GM18873 (cell line): Measurements from ENCODE around the gene MLLT11.

ENCODE experiments used
- ATAC-seq: cut with Tn5 transposase; IDR thresholded peaks from one replicate; pipeline ENCODE4 v1.9.1; 2021; ENCODE audit warnings: mild to moderate bottlenecking, moderate library complexity, moderate number of reproducible peaks; ENCODE audit not compliant: unreplicated experiment, low FRiP score

Gene MLLT11, protein sequence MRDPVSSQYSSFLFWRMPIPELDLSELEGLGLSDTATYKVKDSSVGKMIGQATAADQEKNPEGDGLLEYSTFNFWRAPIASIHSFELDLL

DNA sequence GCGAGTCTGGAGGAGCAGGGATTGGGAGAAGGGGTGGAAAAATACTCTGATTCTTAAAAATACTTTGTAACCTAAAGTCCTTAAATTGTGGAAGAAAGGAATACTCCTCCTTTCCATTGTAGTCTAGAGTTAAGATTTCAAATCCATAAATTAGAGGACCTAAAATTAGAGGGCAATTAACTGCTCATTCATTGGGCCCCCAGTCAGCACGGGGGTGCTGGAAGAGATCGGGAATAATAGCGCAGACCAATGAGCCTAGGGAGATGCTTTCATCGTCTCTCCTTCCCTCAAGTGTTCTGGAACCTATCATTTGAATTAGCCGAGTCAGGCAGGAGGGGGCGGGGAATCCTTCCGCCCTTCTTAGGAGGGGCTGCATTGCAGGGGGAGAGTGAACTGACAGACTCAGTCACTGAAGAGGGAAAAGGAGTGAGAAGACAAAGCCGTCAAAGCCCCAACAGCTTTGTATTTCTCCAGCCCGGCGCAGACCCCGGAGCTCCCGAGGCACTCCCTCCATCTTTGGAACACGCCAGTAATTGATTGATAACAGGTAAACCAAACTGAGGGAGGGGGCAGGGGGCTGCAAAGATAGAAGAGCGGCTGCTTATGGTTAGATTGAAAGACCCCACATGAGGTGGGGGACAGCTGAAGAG, at the start of gene MLLT11:
Gene MLLT11, plus strand, starts transcription at position 391 of the 650 bp plus-strand sequence. CDS start 6,828 bp downstream, outside the sequence.
- ATAC-seq, result no peak

DNA sequence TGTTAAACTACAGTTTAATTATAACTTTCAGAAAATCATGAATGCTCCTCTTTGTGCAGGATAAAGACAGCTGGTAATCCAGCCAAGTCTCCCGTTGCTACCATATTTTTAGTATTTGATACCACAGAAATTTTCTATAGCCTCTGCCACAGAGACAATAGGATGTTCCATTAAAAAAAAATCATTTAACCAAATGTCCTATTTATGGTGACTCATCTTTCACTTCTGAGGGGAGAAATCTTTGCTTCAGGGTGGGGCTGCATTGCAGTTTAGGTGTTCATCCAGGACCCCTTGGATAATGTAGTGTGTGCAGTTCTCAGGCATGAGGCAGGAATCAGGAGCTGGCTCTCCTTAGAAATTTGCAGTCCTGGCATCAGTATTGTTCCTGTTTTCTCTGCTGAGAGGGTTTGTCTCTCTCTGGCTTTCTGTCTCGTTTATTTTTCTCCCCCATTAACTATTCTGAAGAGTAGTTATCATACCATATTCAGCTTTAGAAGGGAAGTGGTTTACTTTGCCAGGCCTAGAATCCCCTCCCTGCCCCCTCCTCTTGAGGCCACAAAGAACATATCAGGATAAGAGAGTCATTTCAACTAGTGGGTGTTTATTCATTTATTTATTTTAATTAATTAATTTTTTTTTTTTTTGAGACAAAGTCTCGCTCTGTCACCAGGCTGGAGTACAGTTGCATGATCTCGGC, 48.9 kb upstream of the MLLT11 start:
- no peak for ATAC-seq

DNA sequence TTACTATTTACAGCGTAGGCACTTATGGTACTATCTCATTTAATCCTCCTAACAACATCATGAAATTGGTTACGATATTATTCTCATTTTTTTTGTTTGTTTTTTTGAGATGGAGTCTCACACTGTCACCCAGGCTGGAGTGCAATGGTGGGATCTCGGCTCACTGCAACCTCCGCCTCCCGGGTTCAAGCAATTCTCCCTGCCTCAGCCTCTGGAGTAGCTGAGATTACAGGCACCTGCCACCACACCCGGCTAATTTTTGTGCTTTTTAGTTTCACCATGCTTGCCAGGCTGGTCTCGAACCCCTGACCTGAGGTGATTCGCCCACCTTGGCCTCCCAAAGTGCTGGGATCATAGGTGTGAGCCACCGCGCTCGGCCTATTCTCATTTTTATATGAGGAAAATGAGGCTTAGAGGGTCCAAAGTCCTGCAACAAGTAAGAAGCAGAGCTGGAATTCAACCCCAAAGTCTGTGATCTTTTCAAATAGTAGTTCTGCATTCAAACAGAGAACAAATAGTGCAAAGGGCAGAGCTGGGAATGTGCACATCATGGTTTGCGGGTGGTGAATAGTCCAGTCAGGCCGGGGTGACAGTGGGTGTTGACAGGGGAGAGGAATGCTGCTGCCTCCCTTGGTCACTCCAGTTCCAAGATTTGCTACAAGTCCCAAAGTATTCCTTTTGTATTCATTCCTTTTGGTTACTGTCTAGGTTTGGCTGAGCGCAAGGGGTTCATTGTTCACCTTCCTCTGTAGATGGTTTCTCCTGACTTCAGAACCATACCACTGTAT, 47.3 kb upstream of the MLLT11 start:
- ATAC-seq, result no peak

DNA sequence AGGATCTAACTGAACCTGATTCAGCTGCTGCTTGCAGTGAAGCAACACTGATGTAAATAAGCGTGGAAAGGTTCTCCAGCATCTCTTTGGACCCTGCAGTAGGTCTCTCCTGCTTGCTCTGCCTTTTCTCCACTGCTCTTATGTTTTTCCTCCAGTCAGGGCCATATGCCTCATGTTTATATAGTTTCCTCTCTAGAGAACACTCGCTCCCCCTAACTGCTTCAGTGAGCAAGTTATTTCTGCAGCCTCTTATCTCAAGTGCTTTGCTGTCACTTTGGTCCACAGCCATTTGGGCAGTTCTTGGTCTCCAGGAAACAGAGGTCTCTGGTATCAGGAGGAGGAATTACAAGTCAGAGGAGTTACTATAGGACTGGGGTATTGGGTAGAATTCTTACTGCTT, 46.7 kb upstream of the MLLT11 start:
- no peak for ATAC-seq

DNA sequence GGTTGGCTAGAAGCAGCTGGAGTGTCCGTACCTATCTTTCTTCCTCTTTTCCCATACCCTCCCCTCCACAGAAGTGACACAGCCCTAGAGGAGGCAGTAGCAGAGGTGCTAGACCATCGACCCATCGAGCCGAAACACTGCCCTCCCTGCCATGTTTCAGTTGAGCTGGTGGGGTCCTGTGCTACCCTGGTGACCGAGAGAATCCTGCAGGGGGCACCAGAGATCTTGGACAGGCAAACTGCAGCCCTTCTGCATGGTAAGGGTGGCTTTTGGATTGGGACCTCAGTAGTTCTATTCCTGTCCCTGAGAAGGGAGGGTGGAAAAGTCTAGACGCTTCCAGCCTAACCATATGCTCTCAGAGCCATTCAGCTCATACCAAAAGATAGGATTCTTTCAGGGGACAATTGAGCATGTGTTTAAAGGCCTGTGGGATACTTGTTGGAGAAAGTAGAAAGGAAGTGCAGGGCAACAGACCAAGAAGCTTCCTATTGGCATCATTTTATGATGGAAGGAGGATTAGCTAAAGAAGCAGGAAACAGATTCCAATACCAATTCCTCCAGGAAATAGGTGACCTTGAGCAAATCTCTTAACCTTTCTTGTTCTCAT, 35.6 kb upstream of the MLLT11 start:
- no peak for ATAC-seq

DNA sequence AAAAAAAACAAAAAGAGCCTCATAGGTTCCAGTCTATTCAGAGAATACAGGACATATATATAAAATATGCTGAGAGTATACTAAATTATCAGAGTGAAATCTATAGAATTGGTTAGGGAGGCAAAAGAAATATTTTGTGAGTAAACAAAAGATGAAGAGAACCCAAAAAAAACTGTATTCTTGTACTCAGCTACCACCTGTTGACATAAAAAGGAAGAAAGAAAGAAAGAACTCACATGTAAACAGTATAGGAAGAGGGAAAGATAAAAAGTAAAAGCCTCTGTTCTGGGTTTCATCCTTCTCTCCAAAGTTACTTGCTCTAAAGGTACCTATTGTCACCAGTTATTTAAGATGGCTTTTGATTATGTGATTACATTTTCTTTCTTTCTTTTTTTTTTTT, 33.7 kb upstream of the MLLT11 start:
- ATAC-seq, result no peak

DNA sequence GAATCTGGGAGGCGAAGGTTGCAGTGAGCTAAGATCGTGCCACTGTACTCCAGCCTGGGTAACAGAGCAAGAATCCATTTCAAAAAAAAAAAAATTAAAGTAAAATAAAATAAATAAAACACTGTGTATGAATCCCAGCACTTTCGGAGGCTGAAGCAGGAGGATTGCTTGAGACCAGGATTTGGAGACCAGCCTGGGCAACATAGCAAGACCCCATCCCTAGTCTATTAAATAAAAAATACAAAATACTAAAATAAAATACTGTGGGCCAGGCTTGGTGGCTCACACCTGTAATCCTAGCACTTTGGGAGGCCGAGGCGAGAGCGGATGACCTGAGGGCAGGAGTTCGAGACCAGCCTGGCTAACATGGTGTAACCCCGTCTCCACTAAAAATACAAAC, 28.0 kb upstream of the MLLT11 start:
- no peak for ATAC-seq

DNA sequence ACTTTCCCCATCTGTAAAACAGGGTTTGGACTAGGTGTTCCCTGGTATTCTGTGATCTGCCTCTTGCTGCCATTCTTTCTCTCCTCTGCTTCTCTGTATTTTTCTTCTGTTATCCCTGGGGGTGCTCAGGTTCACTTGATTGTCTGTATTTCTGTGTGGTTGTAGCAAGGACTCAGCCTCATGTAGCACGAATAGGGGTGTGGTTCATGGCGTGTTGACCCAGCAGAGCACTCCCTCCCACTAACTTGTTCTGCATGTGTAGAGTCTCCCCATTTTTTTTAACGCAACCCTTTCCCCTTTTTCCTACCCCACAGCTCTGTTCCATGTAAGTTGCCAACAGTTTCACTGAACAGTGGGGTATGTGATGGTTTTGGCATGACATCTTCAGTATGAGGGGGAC, 25.0 kb upstream of the MLLT11 start:
- no peak for ATAC-seq

DNA sequence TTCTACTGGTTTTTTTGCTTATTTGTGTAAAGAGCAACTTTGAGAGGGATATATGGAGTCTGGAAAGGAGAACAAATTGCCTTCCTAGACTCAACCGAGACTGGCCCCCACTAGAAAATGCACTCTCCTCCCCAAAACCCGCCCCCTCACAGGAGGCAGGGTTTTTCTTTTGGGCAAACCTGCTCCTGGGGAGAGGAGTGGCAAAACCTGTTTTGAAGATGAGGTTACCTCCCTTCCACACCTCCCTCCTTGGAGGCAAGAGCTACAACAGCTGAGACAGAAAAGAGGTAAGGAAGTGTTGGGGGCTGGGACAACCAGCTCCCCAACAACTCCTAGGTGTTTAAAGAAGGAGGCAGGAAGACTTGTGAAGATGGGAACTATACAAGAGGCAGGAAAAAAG, 23.8 kb upstream of the MLLT11 start, which contains the start of gene BNIPL:
Gene BNIPL, plus strand, starts transcription at position 231 of the 400 bp plus-strand sequence. Its CDS starts 140 bp downstream, at position 371.
- ATAC-seq, result no peak

DNA sequence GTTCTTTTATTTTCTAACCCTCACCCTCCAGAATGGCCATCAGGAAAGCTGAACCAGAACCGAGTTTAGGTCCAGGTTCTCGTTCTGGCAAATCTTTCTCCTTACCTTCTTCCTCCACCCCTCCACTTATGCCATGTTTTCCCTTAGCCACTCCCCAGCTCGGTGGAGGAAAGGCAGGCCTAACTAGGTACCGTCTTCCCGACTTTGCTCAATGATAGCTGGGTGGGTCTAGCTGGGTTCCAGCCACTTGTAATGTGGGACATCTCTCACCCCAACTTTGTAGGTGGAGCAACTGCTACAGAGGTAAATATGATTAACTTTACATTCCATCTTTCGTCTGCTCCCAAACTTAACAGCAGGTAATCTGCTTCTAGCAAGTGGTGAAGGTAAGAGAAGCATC, 23.2 kb upstream of the MLLT11 start:
- ATAC-seq, result no peak

DNA sequence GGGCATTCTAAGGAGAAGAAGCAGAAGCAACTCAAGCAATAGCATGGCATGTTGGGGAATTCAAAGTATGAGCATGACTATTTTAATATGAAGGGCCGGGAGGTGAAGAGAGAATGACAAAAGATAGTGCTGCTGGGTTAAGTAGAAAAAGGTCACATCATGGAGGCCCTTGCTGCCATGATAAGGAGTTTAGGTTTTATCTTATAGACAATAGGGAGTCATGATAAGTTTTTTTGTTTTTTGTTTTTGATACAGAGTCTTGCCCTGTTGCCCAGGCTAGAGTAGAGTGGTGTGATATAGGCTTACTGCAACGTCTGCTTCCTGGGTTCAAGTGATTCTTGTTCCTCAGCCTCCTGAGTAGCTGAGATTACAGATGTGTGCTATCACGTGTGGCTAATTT, 20.7 kb upstream of the MLLT11 start:
- ATAC-seq, result no peak

DNA sequence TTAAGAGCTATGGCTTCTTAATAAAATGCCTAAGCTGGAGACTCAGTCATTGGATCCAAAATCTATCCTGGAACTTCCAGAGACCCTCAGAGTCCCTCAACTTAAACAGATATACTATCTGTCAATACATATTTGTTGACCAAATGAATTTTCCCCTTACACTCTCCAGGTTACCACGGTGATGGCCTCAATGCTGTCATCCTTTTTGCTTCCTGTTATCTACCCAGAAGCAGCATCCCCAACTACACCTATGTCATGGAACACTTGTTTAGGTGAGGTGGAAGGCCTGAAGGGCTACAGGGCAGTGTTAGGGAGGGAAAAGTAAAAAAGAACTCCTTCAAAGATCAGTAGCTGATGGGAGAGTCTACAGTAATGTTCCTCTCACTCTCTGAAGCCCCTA, 17.0 kb upstream of the MLLT11 start:
- no peak for ATAC-seq

DNA sequence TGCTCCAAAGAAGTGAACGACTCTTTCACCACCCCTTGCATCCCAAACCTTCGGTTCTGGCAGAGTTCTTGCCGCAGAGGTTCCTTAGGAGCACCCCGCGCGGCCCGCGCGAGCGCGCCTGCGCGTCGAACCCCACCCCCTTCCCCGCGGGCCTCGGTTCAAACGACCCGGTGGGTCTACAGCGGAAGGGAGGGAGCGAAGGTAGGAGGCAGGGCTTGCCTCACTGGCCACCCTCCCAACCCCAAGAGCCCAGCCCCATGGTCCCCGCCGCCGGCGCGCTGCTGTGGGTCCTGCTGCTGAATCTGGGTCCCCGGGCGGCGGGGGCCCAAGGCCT, 12.6 kb upstream of the MLLT11 start, which contains the start of gene C1orf56:
Gene C1orf56, plus strand, starts transcription at position 161 of the 334 bp plus-strand sequence. Its CDS starts 97 bp downstream, at position 258.
- peak; percentile 20 for ATAC-seq

DNA sequence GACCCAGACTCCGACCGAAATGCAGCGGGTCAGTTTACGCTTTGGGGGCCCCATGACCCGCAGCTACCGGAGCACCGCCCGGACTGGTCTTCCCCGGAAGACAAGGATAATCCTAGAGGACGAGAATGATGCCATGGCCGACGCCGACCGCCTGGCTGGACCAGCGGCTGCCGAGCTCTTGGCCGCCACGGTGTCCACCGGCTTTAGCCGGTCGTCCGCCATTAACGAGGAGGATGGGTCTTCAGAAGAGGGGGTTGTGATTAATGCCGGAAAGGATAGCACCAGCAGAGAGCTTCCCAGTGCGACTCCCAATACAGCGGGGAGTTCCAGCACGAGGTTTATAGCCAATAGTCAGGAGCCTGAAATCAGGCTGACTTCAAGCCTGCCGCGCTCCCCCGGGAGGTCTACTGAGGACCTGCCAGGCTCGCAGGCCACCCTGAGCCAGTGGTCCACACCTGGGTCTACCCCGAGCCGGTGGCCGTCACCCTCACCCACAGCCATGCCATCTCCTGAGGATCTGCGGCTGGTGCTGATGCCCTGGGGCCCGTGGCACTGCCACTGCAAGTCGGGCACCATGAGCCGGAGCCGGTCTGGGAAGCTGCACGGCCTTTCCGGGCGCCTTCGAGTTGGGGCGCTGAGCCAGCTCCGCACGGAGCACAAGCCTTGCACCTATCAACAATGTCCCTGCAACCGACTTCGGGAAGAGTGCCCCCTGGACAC, 12.1 kb upstream of the MLLT11 start:
- peak; percentile 48 for ATAC-seq

DNA sequence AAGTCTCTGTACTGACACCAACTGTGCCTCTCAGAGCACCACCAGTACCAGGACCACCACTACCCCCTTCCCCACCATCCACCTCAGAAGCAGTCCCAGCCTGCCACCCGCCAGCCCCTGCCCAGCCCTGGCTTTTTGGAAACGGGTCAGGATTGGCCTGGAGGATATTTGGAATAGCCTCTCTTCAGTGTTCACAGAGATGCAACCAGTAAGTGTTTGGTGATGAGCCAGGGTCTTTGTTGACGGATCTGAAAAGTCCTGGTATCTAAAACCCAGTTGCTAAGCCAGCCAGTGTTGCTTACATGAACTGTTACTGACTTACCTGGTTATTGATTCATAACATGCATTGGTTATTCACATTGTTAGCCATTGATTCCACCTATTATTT, 11.6 kb upstream of the MLLT11 start:
- peak; percentile 5 for ATAC-seq

DNA sequence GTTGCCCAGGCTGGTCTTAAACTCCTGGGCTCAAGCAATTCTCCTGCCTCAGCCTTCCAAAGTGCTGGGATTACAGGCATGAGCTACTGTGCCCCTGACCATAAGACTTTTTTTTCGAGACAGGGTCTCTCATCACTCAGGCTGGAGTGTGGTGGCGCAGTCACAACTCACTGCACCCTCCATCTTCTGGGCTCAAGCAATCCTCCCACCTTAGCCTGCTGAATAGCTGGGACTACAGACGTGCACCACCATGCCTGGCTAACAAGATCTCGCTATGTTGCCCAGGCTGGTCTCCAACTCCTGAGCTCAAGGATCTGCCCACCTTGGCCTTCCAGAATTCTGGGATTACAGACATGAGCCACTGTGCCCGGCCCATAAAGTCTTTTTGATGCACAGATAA, 10.7 kb upstream of the MLLT11 start:
- ATAC-seq, result no peak

DNA sequence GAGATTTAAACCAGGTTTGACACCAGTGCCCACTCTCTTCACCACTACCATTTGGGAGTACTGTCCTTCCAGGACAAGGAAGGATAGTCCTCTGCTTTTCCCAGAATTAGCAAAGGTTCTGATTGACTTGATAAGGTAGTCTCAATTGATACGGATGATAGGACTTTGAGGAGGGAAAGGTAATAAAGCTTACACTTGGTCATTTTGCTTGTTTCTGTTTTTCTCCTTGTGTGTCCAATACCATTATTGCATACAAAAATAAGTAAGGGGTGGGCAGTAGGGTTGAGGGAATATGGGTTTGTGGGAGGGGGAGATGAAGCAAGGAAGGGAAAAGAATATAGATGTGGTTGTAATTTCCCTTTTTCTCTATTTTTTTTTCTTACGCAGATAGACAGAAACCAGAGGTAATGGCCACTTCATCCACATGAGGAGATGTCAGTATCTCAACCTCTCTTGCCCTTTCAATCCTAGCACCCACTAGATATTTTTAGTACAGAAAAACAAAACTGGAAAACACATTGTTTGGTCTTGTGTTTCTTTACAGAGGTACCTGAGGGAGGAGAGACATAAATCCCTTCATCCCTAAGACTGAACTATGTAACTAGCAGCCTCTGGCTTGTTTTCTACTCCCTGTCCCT, 10.0 kb upstream of the MLLT11 start:
- ATAC-seq, result no peak

DNA sequence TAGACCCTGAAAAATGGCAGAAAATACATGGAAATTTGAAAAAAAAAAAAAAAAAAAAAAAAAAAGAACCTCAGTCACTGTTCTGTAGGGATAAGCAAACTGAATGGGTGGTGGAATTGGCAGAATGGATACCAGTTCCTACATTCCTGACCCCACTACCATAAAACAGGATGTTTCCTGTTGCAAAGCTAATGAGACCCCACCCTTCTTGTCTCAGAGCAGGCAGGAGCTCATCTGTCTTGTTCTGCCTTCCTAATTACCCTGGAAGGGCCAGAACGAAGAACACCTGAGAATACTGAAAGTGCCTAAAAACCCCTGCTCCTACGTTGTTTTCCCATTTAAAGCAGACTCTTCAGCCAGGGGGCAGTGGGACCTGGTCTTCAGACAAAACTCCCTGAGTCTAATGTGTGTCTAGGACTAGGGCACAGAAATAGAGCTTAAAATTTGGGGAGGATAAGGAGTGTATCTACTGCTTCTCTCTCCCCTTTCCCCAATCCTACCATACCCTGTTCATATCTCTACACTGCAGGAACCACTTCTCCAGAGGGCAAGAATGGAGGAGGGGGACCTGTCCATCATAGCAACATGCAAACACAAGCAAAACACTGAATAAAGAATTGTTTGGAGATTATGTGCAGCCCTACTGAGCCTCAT, 8.7 kb upstream of the MLLT11 start:
- no peak for ATAC-seq

DNA sequence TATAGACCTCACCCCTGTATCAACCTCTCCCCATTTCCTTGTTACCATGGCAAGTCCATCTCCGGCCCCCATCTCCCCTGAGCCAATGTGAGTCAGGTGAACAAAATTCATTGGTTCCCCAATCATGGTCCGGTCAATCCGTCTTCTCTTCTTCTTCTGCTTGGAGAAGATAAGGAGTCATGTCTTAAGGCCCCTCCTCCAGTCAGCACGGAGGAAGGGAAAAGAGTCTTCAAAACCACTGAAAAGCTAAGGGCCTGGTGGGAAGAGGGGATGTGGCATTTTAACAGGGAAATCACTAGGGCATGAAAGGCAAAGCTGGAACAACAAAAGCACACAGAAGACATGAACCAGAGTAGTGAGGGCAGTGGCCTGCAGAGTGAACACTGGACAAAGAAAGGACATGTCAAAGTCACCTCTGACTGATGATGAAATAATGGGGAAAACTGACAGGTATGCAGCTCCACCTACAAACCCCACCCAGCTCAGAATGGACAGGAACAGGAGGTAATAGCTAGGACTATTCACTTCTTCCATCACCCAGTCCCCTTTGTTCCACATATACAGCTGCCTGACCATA, 5.1 kb upstream of the MLLT11 start:
- ATAC-seq, result no peak
